HepG2 (cell line): ENCODE data around the gene NOBOX. TPM values are rescaled to one million over a fixed set of nuclear protein-coding genes. Genes with fewer than 3 reads are reported as not detected.

Source experiments
- ATAC-seq: fragments of 200-7000 bp; cut with Tn5 transposase; 3 replicates; pipeline ENCODE4 v1.9.1; 2020; ENCODE audit warnings: mild to moderate bottlenecking, moderate library complexity
- BruUV-seq: library from RNA; stranded (reverse); fragments of 400-500 nt; replicated peaks from 2 replicates; lab custom pipeline; 2021; lab: Mats Ljungman, UMichigan
- CTCF ChIA-PET: fragments of 300-600 bp; formaldehyde crosslinking; extraction: SDS; loops from one replicate; lab custom pipeline; 2021; ENCODE audit warnings: low total read pairs, inconsistent platforms, low intra/inter-chr PET ratio; lab: Yijun Ruan, JAX
- POLR2A ChIA-PET: fragments of 350-600 bp; sonication (Branson Sonifier 250); formaldehyde crosslinking; loops from one replicate; lab custom pipeline; 2020; ENCODE audit warnings: antibody characterized with exemption, inconsistent platforms; lab: Yijun Ruan, JAX
- DNase-seq: peaks from one replicate; pipeline ENCODE4 v3.0.0-alpha.2; 2015; ENCODE audit warnings: low spot score
- FAIRE-seq: peaks from 3 replicates; lab custom pipeline; 2011; peaks lifted over from hg19 to GRCh38; lab: Jason Lieb, UNC
- H2AFZ ChIP-seq: one replicate; pipeline ENCODE4 v1.6.1; 2011; ENCODE audit warnings: low read length, inconsistent platforms
- H3K27ac ChIP-seq: fragments of 300-600 bp; 3 replicates; pipeline ENCODE4 v1.8.0; 2011; ENCODE audit warnings: mixed run types, mild to moderate bottlenecking, mixed read lengths, low read length, inconsistent platforms; ENCODE audit not compliant: insufficient read depth; ENCODE audit errors: extremely low read length
- H3K27me3 ChIP-seq, 2 experiments: fragments of 200-600 bp in 1 of 2; 2 replicates in 1 of 2; 3 replicates in 1 of 2; pipeline versions ENCODE4 v1.6.0 to v1.8.0; 2011; ENCODE audit warnings: low read length in 2 of 2, mild to moderate bottlenecking in 2 of 2, moderate library complexity in 2 of 2, inconsistent platforms in 1 of 2; ENCODE audit not compliant: insufficient read depth in 2 of 2, control insufficient read depth in 1 of 2
- H3K36me3 ChIP-seq, 2 experiments: fragments of 200-600 bp in 1 of 2; replicated peaks in 1 of 2; 2 replicates in 1 of 2; 3 replicates in 1 of 2; pipeline versions ENCODE4 v1.5.1 to v1.8.0; 2011; ENCODE audit warnings: low read length in 2 of 2, inconsistent platforms in 1 of 2; ENCODE audit not compliant: insufficient read depth in 2 of 2, control insufficient read depth in 1 of 2
- H3K4me1 ChIP-seq: 2 replicates; pipeline ENCODE4 v1.5.1; 2012; ENCODE audit warnings: low read length, inconsistent platforms; ENCODE audit not compliant: insufficient read depth
- H3K4me2 ChIP-seq: 2 replicates; pipeline ENCODE4 v1.6.0; 2011; ENCODE audit warnings: low read depth, low read length, inconsistent platforms
- H3K4me3 ChIP-seq, 3 experiments: fragments of 200-600 bp in 1 of 3; sonication (generic), shearing (Covaris generic) in 1 of 3; replicated peaks in 1 of 3; 2 replicates each; pipeline ENCODE4 v1.5.1; 2011 to 2016; ENCODE audit warnings: low read length in 3 of 3, inconsistent platforms in 2 of 3, low read depth in 2 of 3, mild to moderate bottlenecking in 2 of 3, control low read depth in 1 of 3, mixed read lengths in 1 of 3; ENCODE audit not compliant: insufficient read depth in 1 of 3
- H3K79me2 ChIP-seq: one replicate; pipeline ENCODE4 v1.6.1; 2011; ENCODE audit warnings: low read length, inconsistent platforms; ENCODE audit not compliant: insufficient read depth
- H3K9ac ChIP-seq: 2 replicates; pipeline ENCODE4 v1.6.0; 2011; ENCODE audit warnings: mild to moderate bottlenecking, low read depth, low read length, inconsistent platforms; ENCODE audit not compliant: insufficient read depth
- H3K9me3 ChIP-seq: 2 replicates; pipeline ENCODE4 v1.5.1; 2012; ENCODE audit warnings: mild to moderate bottlenecking, low read length
- H4K20me1 ChIP-seq: 2 replicates; pipeline ENCODE4 v1.6.0; 2011; ENCODE audit warnings: inconsistent platforms, mild to moderate bottlenecking, low read length, moderate library complexity; ENCODE audit not compliant: insufficient read depth
- FOXK2 ChIP-seq: fragments of 450-650 bp; IDR thresholded peaks from 2 replicates; pipeline ENCODE4 v1.6.1; 2016
- GMEB2 ChIP-seq: IDR thresholded peaks from 2 replicates; pipeline ENCODE4 v1.6.1; 2016; ENCODE audit warnings: missing biosample characterization, missing genetic modification reagents, low read depth
- RARG ChIP-seq: sonication (generic); formaldehyde crosslinking; IDR thresholded peaks from 2 replicates; pipeline ENCODE4 v1.4.0; 2020; ENCODE audit warnings: low read depth, mild to moderate bottlenecking, missing genetic modification reagents
- ZBTB37 ChIP-seq: sonication (generic); formaldehyde crosslinking; IDR thresholded peaks from 2 replicates; pipeline ENCODE4 v1.4.0; 2020; ENCODE audit warnings: mild to moderate bottlenecking, missing genetic modification reagents
- ZNF382 ChIP-seq: sonication (generic); formaldehyde crosslinking; IDR thresholded peaks from 2 replicates; pipeline ENCODE4 v1.5.0; 2020; ENCODE audit warnings: missing genetic modification reagents, mild to moderate bottlenecking, borderline replicate concordance
- WGBS: methylation state at CpG from one replicate; pipeline ENCODE4 v1.1.6; 2017; ENCODE audit warnings: low lambda C conversion rate; 5-methylcytosine and 5-hydroxymethylcytosine counted together
- in situ Hi-C: cut with HindIII; loops from 2 replicates; pipeline ENCODE4 v1.10.0; 2017; ENCODE audit warnings: low pct_unique_long_range_greater_than_20kb; ENCODE audit not compliant: extremely low pct_ligation_motif_present
- intact Hi-C: fragments of 100-400 bp; cut with micrococcal nuclease; formaldehyde crosslinking; loops from one replicate; pipeline ENCODE4 v1.10.0; 2022; ENCODE audit not compliant: unreplicated experiment
- polyA plus RNA-seq, 8 experiments: library from polyadenylated mRNA; depleted of rRNA in 3 of 8; stranded (reverse) in 7 of 8; unstranded in 1 of 8; fragments of >200 nt; fragmentation: Illumina TruSeq in 4 of 8; extraction: Trizol in 4 of 8; gene quantifications; 2 replicates each; pipeline versions ENCODE4 v1.2.1 to v1.2.3, GENCODE V29; 2011 to 2016; ENCODE audit warnings: low read depth in 4 of 8, missing spikeins in 1 of 8, mixed read lengths in 1 of 8; ENCODE audit not compliant: insufficient read depth in 1 of 8
- total RNA-seq, 5 experiments: library from RNA; depleted of rRNA; stranded (reverse); fragments of >200 nt; fragmentation: Illumina TruSeq; extraction: Trizol; gene quantifications; 2 replicates each; pipeline ENCODE4 v1.2.3, GENCODE V29; 2016; ENCODE audit warnings: low read depth in 1 of 5

Gene NOBOX
- total and polyA plus RNA-seq, 2 of the 13 experiments (the other 11 are each of a cell fraction or from before 2014, with no cell fraction given): not detected

GRCh38 chr7:144408121-144408520 is 4.6 kb upstream of the NOBOX start:
- H3K4me3 ChIP-seq: no peak overlapping the region
- no peak overlapping the region for H2AFZ ChIP-seq
- intact Hi-C loops: no loop called here
- H3K36me3 ChIP-seq: no peaks in the 10 kb centered on the region
- H3K9ac ChIP-seq: no peak overlapping the region
- DNase-seq (no peak), FAIRE-seq (no peak), ATAC-seq (no peak)
- in situ Hi-C loops: no loop called here
- H3K4me2 ChIP-seq: no peak overlapping the region
- TF ChIP-seq FOXK2: no peak
- TF ChIP-seq ZBTB37: no peak
- TF ChIP-seq ZNF382 (CRISPR knock-in tag): no peak
- no peak for TF ChIP-seq RARG (CRISPR knock-in tag)
- no peak for TF ChIP-seq GMEB2 (CRISPR knock-in tag)
- WGBS: 0% methylated on average over 3 of the region's 3 CpGs
- H3K4me1 ChIP-seq: no peaks in the 10 kb centered on the region
- no peaks in the 10 kb centered on the region for H3K9me3 ChIP-seq
- no peak overlapping the region for H3K27ac ChIP-seq
- ChIA-PET POLR2A (no interaction called here), CTCF (no interaction called here)
- BruUV-seq: no TSS peak
- H4K20me1 ChIP-seq: no peaks in the 10 kb centered on the region
- no peaks in the 10 kb centered on the region for H3K79me2 ChIP-seq
- H3K27me3 ChIP-seq: peaks cover 0 to 8% of the 10 kb centered on the region in 2 experiments; a peak in 3 of 5 replicates
